ENCODE data around the gene PDE4D.
A peak's percentile ranks its signal among the peaks of the same experiment; 100 is the strongest.

The PDE4D gene

GRCh38 chr5:59813761-59814536 lies 79.6 kb downstream of the PDE4D start:
- Histone ChIP-seq H3K27me3 (ENCODE audit: insufficient read depth, low read depth, severe bottlenecking) (no peaks in the 10 kb centered on the region), H3K27ac (no peak overlapping the region), H3K36me3 (no peaks in the 10 kb centered on the region), H3K4me3 (ENCODE audit: low read depth, low read length) (peak overlapping the region; percentile 24), H3K9me3 (ENCODE audit: severe bottlenecking) (no peaks in the 10 kb centered on the region)
- peak; percentile 58 for DNase-seq
- peak; percentile 36; the same call in 1 of the 2 replicates for TF ChIP-seq CTCF (IDR thresholded peaks at IDR 0.05; ENCODE audit: low read depth, low read length)

GRCh38 chr5:59810041-59810440 lies 83.5 kb downstream of the PDE4D start:
- Histone ChIP-seq H3K27me3 (ENCODE audit: insufficient read depth, low read depth, severe bottlenecking) (no peaks in the 10 kb centered on the region), H3K9me3 (ENCODE audit: severe bottlenecking) (no peaks in the 10 kb centered on the region), H3K27ac (no peak overlapping the region), H3K36me3 (no peaks in the 10 kb centered on the region), H3K4me3 (ENCODE audit: low read depth, low read length) (peak overlapping the region; percentile 35)
- DNase-seq: peak; percentile 74
- peak; percentile 75 for TF ChIP-seq CTCF (IDR thresholded peaks at IDR 0.05; ENCODE audit: low read depth, low read length)

DNA sequence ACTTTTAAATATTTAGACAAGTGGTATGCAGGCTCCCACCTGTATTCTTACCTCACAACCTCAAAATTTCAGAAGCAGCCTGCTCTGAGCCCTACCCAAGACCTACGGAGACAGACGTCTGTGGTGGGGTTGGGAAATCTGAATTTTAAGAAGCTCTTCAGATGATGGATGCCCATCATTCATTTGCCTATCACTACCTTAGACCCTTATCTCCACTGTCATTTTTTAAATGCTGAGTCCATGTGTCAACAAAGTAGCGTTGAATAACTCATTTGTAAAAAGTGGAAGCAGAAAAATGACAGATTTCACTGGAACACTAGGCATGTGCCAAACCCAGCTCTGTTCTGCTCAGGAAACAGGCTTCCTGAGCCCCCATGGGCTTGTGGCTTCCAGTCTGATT lies 85.7 kb downstream of the PDE4D start:
- TF ChIP-seq CTCF (IDR thresholded peaks at IDR 0.05; ENCODE audit: low read depth, low read length): no peak
- Histone ChIP-seq H3K27ac (no peak overlapping the region), H3K4me3 (ENCODE audit: low read depth, low read length) (no peak overlapping the region), H3K27me3 (ENCODE audit: insufficient read depth, low read depth, severe bottlenecking) (no peaks in the 10 kb centered on the region), H3K36me3 (no peaks in the 10 kb centered on the region), H3K9me3 (ENCODE audit: severe bottlenecking) (no peaks in the 10 kb centered on the region)
- DNase-seq: no peak

DNA sequence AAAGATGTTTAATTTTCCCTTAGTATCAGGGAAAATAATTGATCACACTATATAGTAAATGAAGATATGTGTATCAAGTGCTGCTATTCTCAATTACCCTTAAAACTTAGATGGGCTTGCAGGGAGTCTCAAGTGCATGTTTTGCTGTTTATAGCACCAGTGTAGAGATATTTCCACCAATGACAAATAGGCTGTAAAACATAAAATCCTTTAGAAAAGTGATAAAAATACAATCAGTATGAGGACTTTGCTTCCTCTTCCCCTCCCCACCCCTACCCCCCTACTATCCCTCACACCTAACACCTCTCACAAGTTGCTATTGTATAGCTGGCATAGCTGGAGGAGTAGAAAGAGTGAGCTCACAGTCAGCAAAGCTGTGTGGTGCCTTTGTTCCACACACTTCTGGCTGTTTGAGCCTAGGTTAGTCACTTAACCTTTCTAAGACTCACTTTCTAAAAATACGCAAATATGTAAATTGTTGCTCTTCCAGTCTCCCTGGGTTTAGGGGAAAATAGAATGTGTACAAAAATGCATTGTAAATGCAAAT lies 93.1 kb downstream of the PDE4D start:
- DNase-seq: no peak
- no peaks in the 10 kb centered on the region for H3K9me3 ChIP-seq (ENCODE audit: severe bottlenecking)
- no peak overlapping the region for H3K27ac ChIP-seq
- H3K36me3 ChIP-seq: no peaks in the 10 kb centered on the region
- no peaks in the 10 kb centered on the region for H3K27me3 ChIP-seq (ENCODE audit: insufficient read depth, low read depth, severe bottlenecking)
- no peak overlapping the region for H3K4me3 ChIP-seq (ENCODE audit: low read depth, low read length)
- no peak for TF ChIP-seq CTCF (IDR thresholded peaks at IDR 0.05; ENCODE audit: low read depth, low read length)

- no peak overlapping the region for H3K27ac ChIP-seq
- H3K36me3 ChIP-seq: no peaks in the 10 kb centered on the region
- H3K27me3 ChIP-seq (ENCODE audit: insufficient read depth, low read depth, severe bottlenecking): no peaks in the 10 kb centered on the region
- H3K9me3 ChIP-seq (ENCODE audit: severe bottlenecking): no peaks in the 10 kb centered on the region
- peak; percentile 34; the same call in 1 of the 2 replicates for TF ChIP-seq CTCF (IDR thresholded peaks at IDR 0.05; ENCODE audit: low read depth, low read length)
- H3K4me3 ChIP-seq (ENCODE audit: low read depth, low read length): no peak overlapping the region
- peak; percentile 18 for DNase-seq
These were observed 93.7 kb downstream of the PDE4D start for GRCh38 chr5:59799668-59800346.
